Measurements from ENCODE around the gene ABHD10.

ABHD10 gene

DNA sequence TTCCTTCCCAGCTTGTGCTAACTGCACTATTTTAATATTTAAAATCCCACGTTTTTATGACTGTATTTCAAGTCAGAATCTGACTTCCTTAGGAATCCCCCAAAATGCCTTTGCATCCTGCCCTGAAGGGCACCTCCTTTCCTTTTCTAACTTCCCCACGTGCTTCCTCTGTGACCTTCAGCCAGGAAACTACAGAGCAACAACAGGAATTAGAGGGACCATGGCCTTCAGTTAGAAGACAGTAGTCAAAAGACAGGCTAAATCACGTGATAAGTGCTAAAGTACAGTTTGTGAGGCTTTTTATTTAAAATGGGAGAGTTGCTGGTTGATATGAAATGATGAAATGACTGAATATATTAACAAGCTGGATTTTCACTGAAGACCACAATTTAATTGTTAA is 11.8 kb upstream of the ABHD10 start:
- no peak for DNase-seq

DNA sequence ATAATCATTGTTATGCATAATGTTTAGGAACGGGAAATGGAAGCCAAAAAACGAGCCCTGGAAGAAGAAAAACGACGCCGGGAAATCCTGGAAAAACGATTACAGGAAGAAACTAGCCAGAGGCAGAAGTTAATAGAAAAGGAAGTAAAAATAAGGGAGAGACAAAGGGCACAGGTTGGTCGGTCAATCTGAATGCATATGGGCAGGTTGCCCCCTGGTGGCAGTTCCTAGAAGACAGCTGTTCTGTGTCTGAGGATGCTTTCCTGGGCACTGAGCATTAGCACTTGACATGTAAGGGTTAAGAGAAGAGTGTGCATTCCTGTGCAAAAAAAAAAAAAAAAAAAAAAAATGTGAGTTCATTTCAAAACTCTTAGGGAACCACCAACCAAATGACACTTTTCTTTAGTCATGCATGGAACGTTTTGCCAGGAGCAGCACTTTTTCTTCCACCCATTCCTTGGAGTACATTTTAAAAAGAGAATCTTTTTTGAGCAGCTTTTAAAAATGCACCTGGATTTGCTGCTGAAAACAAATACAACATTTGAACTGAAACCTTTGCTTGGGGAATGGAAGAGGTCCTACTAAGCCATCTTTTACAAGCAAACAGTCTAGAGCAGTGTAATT is 11.1 kb upstream of the ABHD10 start:
- peak; percentile 51 for DNase-seq

DNA sequence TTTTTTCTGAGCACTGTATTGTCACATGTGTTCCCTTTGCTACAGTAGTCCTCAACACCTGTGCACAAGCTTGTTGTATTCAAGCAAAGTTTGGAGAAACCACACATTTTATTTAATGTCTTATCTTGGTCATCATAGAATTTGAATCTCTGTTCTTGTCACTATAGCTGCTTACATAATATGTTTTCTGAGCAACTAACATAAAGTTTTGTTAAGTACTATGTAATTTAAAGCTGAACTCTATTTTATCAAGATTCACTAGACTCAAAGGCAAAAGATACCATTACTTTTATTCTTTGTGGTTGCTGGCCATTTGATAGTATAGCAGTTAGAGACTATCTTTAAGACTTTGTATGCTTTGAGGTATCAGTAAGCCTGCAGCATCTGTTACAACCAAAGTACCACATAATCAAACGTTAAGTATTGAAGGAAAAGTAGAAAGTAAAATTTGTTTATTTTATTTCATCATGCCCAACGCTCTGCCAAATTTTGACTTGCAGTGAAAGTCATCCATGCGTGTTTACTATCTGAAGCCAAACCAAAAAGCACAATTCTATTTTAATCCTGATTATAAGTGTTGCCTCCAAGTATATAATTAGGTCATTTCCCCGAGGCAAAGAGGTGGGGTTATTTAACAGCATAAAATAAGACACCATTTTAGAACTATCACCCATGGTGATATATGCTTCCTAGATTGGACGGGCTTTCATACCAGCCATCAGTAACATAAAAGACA is 10.3 kb upstream of the ABHD10 start:
- no peak for DNase-seq

DNA sequence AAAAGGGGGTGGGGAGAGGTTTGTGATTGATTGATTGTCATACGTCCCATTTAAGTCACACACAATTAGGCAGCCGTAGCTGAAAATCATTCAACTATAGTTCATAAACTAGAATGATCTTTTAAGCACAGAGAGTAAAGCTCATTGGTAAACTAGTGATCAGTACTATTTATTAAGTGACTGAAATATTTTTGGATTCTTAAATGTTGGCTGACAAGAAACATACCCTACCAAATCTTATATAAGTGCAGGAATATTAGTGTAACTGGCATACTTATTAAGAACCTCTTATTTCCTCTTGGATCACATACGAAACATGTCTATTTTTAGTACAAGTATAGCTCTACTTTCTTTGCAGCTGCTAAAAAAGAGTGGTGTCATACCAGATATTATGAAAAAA is 8.4 kb upstream of the ABHD10 start:
- no peak for DNase-seq

DNA sequence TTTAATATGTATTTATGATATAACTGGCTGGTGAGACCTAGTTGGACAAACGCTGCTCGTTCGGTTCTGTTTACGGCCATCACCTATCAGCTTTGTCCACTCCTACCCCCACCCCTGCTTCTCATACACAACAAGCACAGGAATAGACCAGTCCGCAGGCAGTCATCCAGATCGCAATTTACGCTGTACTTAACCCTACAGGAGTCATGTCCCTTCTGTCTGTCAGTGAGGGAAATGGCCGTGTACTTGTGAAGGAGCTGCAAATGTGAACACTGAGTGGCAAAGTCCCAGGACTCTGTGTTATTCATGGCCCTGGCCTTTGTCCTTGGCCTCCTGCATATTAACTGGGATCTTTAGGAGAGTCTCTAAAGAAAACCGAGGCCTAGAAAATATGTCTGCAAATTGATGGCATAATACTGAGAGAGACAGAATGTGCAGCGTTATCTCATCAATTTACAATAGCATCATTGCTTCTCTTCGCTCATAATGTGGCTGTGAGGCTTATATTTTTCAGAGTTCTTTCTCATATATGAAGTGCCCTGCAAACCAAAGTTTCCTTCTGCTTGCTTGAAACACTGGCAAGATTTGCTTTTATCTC is 7.2 kb upstream of the ABHD10 start:
- no peak for DNase-seq

DNA sequence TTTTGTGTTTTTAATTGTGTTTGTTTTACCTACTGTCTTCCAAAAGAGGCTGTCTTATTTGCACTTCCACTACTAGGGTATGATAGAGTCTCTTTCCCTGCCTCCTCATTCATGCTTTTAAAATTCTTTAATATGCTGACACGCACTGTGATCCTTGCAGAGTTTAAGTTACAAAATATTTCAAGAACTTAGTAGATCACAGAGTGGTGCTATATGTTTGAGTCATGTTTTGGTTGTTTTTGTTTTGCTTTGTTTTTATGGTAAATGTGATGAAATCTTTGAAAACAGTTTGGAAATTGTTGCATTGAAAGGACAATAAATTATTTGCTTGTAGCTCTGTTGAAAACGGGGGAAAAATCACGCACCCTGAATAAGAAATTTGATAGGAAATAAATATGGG is 5.9 kb upstream of the ABHD10 start:
- DNase-seq: no peak

DNA sequence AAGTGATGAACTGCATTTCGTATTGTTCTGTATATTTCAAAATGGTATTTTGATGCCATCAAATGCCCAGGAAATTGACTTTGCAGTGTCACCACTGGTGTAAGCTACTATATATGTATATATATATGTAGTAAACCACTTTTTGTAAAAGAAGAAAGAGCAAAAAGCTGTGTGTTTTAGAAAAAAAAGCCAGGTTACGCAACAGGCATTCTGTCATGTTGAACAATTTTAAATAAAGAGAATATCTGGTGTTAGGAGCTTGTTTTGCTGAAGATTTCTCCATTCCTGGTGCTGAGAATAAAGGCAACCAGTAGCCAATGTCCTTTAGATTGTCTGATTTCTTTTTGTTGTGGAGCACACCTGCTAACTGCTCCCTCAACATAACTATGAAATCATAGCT is 3.7 kb upstream of the ABHD10 start:
- DNase-seq: no peak

DNA sequence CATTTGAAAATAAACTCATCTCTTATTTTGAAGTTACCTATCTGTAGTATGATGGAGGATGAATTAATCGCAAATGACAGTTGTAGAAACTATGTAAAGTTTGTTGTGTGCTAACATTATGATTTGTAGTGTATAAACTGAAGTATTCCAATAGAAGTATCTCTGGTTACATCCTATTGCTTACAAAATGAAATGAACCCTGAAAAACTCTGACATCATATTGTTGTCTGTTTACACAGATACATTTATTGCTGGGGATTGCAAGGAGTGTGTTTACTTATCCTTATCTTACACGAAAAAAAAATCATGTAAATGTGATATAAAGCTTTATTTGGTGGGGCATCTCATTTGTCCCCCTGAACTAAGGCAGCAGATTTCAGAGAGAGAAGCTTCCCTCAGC is 2.6 kb upstream of the ABHD10 start:
- no peak for DNase-seq

DNA sequence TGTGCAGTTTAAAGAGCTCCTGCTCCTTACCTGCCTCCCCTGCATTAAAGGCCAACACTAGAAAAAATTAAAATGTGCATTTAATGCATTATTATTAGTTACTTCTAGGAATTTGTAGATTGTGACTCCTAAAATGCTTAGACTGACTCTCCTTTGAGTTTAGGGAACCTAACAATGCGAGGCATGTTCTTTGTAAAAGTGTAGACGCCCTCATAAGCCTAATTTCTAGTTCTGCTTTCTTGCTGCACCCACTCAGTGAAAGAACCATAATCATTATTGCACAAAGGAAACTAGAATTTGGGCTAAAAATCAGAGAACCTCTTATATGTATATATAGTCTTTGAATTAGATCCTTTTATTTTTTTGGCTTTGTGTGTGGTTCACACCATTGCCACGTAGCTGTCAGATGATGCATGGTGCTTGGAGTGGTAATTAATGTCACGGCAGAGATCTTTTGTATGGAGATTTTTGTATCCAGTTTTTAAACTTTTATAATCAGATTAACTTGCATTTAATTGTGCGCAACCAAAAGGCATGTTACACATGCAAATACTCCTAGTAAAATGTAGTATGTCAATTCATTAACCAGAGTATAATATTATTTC is 710 bp downstream of the ABHD10 start:
- DNase-seq: no peak

DNA sequence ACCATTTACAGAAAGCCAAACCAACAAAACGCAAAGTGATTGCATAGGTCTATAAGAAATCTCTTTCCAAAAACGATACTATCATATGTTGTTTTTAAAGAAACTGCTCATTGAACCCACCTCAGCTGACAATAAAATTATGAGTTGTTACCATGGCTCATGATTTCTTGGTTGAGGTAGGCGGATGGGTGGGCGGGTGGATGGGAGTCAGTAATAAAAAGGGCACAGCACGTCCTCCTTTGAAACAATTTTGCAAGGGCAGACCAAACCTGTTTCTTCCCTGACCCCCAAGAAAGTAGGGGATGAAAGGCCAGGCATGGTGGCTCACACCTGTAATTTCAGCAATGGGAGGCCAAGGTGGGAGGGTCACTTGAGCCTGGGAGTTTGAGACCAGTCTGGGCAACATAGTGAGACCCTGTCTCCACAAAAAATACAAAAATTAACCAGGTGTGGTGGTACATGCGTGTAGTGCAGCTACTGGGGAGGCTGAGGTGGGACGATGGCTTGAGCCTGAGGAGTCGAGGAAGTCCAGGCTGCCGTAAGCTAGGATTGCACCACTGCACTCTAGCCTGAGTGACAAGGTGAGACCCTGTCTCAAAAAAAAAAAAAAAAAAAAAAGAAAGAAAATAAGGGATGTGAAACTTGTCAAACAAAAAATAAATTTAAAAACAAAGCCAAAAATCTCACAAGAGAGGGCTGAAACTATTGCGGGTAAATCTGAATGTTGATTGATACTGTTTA is 2.1 kb downstream of the ABHD10 start:
- DNase-seq: no peak

DNA sequence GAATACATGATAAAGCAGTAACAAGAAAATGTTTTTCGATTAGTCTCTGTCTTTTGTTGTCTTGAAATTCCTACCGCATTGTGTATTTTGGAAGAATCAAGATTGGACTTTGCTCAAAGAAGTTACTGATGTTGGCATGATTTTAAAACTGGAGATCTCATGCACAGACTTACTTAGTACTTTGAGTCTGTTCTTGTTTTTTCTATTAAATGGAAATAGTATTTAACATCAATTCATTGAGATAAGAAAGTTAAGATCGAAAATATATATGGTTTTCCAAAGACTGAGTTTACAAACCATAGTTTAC is 2.6 kb downstream of the ABHD10 start:
- DNase-seq: no peak

DNA sequence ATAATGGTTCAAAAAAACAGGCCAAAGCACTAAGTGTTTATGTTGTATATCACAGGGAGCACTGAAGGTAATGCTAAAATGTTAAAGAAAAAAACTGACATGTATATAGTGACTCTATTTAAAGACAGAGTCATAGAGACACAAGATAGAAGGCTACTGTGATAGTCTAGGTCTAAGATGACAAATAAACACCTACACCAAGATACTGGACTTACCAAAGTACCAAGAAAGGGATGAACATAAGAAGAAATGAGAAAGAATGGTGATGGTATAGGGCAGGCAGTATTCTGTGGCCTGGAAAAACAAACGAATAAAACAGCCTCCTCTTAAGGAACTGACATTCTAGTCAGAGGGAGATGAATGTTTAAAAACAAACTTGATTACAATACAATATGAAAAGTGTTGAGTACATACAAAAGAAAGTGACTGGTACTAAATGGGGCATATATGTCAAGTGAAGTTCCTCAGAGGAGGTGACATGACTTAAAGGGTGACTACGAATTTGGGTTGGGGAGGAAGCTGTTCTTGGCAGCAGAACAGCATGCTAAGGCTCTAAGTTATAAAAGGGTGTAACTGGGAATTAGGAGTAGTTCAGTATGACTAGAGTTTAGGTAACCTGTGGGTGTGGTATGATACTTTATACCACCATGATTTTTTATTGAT is 5.9 kb downstream of the ABHD10 start:
- no peak for DNase-seq

DNA sequence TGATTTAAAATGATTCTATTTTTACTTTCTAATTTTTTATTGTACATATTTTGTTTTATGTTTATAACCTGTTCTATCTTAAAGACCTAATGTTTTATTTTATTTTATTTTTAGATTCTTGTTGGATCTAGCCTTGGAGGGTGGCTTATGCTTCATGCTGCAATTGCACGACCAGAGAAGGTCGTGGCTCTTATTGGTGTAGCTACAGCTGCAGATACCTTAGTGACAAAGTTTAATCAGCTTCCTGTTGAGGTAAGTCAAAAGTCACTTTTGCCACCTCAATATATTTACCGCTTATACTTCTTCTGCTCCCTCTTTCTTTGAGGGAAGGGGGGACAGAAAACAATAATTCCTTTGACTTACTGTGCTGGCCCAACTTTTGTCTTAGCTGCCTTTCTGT is 8.0 kb downstream of the ABHD10 start:
- no peak for DNase-seq

DNA sequence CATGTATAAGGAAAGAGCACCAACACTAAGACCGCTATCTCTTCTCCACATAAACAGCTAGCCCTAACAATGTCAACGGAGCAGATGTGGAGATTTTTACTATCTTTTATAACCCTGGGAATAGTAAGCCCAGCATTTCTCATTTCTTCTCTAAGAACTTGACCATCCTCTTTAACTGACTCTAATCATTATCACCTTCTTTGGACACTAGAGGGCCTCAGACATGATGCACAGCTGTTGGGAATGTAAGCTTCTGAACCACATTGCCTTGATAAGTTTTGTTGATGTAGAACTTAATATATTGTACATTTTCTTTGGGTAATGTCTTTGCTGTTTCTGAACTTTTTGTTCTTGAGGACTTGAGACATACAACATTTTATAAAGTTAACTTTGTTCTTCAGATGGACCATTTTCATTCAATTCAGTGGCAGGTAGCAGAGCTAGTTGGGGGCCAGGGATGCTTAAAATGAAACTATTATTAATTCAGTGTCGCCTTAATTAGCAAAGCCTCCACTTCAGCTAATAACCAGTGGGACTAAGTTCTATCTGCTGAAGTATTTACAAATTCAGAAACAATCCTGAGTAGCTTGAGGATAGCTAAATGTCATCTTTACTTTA is 10.3 kb downstream of the ABHD10 start:
- DNase-seq: no peak

DNA sequence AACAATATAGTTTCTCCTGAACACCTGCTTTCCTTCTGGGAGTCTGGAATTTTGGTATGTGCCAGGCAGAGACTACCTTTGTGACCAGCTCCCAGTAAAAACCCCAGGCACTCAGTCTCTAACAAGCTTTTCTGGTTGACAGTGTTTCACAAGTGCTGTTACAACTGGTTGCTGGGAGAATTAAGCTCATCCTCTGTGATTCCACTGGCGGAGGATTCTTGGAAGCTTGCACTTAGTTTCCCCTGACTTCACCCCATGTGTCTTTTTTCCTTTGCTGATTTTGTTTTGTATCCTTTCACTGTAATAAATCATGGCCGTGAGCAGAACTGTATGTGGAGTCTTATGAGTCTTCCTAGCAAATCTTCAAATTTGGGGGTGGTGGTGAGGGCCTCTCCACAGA is 14.2 kb downstream of the ABHD10 start:
- no peak for DNase-seq

DNA sequence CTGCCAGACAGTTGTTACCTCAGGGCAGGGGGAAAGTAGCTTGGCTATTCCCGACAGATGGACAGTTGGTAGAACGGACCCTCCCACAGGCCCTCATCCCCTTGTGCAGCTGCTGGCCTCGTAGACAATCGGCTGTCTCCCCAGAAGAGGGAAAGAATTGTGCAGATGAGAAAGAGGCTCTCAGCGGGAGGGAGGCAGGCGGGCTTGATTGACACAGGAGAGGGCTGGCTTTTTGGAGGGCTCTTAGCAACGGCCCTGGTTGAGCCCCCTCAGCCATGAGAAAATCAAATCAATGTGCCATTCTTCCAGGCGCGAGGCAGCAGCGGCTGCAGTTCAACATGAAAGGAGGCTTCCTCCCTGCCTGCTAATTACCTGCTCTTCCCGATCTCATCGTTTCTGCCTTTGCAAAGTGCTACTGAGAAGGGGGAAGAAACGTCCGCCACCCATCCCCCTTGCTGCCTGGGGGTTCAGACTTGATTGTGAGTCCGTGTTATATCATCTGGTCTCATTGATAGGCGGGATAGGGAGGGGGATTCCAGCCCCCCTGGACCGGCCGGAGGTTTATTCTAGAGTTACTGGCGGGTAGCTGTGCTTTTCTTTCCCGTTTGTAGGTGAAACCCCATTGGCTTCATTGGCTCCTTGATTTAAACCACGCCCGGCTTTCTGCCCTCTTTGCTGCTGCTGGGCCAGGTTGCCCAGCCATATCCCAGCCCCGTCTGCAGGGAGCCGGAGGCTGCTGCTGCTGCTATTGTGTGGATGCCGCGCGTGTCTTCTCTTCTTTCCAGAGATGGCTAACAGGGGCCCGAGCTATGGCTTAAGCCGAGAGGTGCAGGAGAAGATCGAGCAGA is 20.0 kb downstream of the ABHD10 start, which contains the start of gene TAGLN3:
Gene TAGLN3 (plus strand): TSS at position 287 of the 848 bp plus-strand sequence. CDS start 501 bp downstream, at position 788.
- DNase-seq: peak; percentile 47

DNA sequence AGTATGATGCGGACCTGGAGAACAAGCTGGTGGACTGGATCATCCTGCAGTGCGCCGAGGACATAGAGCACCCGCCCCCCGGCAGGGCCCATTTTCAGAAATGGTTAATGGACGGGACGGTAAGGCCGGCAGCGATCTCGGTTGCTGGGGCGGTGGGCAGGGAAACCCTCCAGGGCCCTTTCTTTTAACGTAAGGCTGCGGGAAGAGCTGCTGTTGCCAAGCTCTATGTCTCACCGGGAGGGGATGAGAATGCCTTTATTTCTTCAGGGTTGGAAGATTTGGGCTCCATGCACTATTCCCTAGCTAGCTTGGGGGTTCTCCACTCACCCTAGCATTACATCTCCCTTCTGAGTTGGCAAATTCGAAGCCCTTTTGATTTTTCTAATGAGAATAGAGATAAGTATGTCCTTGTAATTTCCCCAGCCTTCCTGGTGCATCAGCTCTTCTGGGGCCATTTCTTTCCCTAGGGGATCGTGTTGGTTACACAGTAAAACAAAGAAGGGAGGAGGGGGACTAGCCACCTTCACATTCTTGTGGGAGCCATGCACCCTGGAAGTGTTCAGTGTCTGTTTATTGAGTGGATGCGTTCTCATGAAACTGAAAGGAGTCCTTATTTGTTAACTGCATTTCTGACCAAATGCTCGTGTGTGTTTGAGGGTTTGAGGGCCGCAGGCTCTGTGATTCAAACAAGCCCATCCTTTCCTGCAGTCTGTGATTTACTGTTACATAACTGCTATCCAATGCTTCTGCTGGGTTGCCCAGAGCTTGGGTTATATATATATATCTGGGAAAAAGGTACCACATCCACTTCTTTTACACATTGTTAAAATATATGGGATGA is 20.9 kb downstream of the ABHD10 start:
- no peak for DNase-seq

DNA sequence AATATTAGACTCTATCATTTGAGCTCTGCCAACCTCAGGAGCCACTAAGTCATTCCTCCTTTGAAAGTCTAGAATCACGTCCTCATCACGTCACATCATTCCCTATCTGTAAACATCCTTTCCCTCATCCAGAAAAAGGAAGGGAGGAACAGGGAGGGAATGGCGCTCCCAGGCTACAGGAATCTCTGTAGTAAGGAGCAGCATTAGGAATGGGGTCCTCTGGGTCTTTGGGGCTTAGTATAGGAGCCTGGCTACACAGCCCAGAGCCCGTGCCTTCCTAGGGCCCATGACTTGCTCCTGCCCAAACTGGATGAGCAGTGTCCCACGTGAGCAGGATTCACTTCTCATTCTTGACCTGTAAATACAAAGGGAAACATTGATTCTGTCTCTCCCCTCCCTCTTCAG is 21.5 kb downstream of the ABHD10 start:
- no peak for DNase-seq

DNA sequence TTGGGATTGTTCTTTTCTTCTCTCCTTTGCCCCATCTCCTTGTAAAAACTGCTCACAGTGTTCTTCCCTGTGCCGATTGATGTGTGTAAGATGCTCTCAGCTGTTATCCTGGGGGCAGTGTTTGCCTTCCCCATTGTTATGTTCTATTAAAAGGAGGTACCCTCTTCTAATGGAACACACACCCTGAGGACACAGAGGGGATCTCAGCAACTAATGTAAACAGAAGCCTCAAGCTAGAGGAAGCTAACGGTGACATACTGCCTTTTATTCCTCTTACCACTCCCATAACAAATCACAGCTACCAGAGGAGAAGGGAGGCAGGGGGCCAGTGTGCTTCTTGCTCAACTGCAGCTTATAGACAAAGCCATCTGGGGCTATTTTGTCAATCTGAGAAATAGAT is 22.1 kb downstream of the ABHD10 start:
- no peak for DNase-seq

DNA sequence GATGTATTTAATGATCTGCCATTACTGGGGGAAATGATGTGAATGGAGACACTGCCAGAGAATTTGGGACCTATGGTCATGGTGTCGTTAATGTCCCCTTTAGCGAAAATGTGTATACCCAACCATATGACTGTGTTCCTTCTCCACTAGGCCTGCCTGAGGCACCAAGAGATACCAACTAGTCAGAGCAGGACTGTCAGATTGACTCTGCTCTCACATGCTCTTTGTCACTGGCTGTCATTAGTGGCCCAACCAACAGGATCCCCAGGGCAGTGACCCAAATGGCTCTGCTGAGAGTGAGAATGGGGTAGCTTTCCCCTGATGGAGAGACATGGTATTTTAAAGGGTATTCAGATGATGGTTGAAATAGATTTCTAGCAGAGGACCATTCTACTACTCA is 22.7 kb downstream of the ABHD10 start:
- no peak for DNase-seq

Data from NCI-H187 treated with DMSO at 0.1 percent for 48 hours (cell line).